Testis (tissue), 5 donors: ENCODE measurements around the gene PRLHR. TPM values are rescaled to one million over a fixed set of nuclear protein-coding genes. Genes with fewer than 3 reads are reported as not detected.
A peak's percentile ranks its signal among the peaks of the same experiment; 100 is the strongest.

Experiments
- DNase-seq: peaks from one replicate; pipeline ENCODE4 v3.0.0-alpha.2; 2019
- H3K27ac ChIP-seq, 2 donors: fragments of 200-600 bp; sonication (generic); one replicate each; pipeline ENCODE4 v1.5.1; 2019
- H3K27me3 ChIP-seq: fragments of 200-600 bp; sonication (generic); one replicate; pipeline ENCODE4 v1.5.1; 2019
- H3K36me3 ChIP-seq: fragments of 200-600 bp; sonication (generic); one replicate; pipeline ENCODE4 v1.5.1; 2017; ENCODE audit warnings: low read depth; ENCODE audit errors: missing control alignments
- H3K4me1 ChIP-seq: fragments of 200-600 bp; sonication (generic); one replicate; pipeline ENCODE4 v1.5.1; 2019
- H3K4me3 ChIP-seq, 2 donors: fragments of 200-600 bp; sonication (generic); one replicate each; pipeline ENCODE4 v1.5.1; 2017 to 2019
- H3K9me3 ChIP-seq: fragments of 200-600 bp; sonication (generic); one replicate; pipeline ENCODE4 v1.5.1; 2017
- CTCF ChIP-seq, 3 experiments: fragments of 450-650 bp in 2 of 3; fragments of 200-600 bp in 1 of 3; sonication (generic) in 1 of 3; IDR thresholded peaks; one replicate each; pipeline ENCODE4 v1.5.1; 2016 to 2019; ENCODE audit warnings: antibody characterized with exemption in 3 of 3, mild to moderate bottlenecking in 2 of 3, moderate library complexity in 1 of 3
- POLR2A ChIP-seq: fragments of 450-650 bp; IDR thresholded peaks from one replicate; pipeline ENCODE4 v1.6.1; 2017; ENCODE audit warnings: antibody characterized with exemption, mild to moderate bottlenecking, moderate library complexity
- WGBS, 2 donors: methylation state at CpG; one replicate each; pipeline ENCODE4 v1.1.5; 2018; 5-methylcytosine and 5-hydroxymethylcytosine counted together
- intact Hi-C: fragments of 100-400 bp; cut with DNase I; formaldehyde crosslinking; loops from one replicate; pipeline ENCODE4 v1.15.1; 2023; ENCODE audit warnings: low total_unique reads
- long read RNA-seq, 2 donors: transcript quantifications; one replicate each; lab custom pipeline, GENCODE V29; 2026
- polyA plus RNA-seq: library from polyadenylated mRNA; stranded (reverse); fragments of 350-450 nt; fragmentation: Illumina TruSeq; extraction: RNeasy Lipid Tissue Mini Kit (QIAGEN cat#74804); gene quantifications from one replicate; pipeline ENCODE4 v1.2.3, GENCODE V29; 2014; ENCODE audit warnings: low read depth, low replicate concordance; ENCODE audit not compliant: insufficient read depth
- total RNA-seq, 2 donors: library from RNA; depleted of rRNA; stranded (reverse); fragments of >200 nt; gene quantifications; one replicate each; pipeline ENCODE4 v1.2.3, GENCODE V29; 2016

The PRLHR gene
- total RNA-seq (under 1 TPM; 0.12 to 0.79 TPM), polyA plus RNA-seq (not detected)
- long read RNA-seq, donor 1 = 0 reads
- long read RNA-seq, donor 2 = 0 reads

GRCh38 chr10:118595598-118596425, at the start of gene PRLHR:
PRLHR (minus strand) TSS chr10:118595648; CDS start chr10:118595244, 404 bp downstream.
- WGBS, 2 donors = 3 to 4% methylated on average over 33 to 52 of the region's 52 CpGs
- TF ChIP-seq POLR2A = no peak
- TF ChIP-seq CTCF (IDR thresholded peaks at IDR 0.05) = no peak
- Histone ChIP-seq H3K36me3 (no peaks in the 10 kb centered on the region), H3K27ac (no peak within 1 kb of the TSS), H3K4me1 (no peaks in the 10 kb centered on the region), H3K27me3 (no peaks in the 10 kb centered on the region), H3K9me3 (no peaks in the 10 kb centered on the region), H3K4me3 (peak within 1 kb of the TSS in 1 of 2 donors; percentile 5)
- peak; percentile 34 for DNase-seq
- intact Hi-C loops = no loop called here

GRCh38 chr10:118642228-118642627, 46.8 kb upstream of the PRLHR start:
- Histone ChIP-seq H3K36me3 (no peaks in the 10 kb centered on the region), H3K4me3 (no peak overlapping the region), H3K27ac (no peak overlapping the region), H3K4me1 (no peaks in the 10 kb centered on the region), H3K27me3 (no peaks in the 10 kb centered on the region), H3K9me3 (no peaks in the 10 kb centered on the region)
- intact Hi-C loops = no loop called here
- 81 to 85% methylated on average over 2 of the region's 2 CpGs for WGBS, 2 donors
- TF ChIP-seq CTCF (IDR thresholded peaks at IDR 0.05) (no peak), POLR2A (no peak)
- DNase-seq = no peak

DNA sequence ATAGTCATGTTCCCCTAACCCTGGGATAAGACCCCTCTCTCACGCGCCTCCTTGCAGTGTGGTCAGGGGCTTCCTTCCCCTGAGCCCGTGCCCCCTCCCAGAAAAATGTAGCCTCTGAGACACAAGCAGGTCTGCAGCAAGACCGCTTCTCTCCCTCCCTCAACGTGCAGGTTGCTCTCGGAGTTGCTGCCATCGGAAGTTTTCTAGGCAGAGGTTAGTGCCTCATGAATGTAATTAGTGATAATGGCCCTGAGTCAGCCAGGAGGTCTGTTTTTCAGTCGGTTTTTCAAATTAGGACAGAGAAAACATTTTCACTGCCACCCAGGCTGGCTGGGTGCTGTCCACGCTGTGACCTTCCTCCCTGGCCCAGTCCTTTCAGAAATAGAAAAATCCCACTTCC, 43.2 kb upstream of the PRLHR start:
- Histone ChIP-seq H3K36me3 (no peaks in the 10 kb centered on the region), H3K4me3 (no peak overlapping the region), H3K4me1 (no peaks in the 10 kb centered on the region), H3K27ac (no peak overlapping the region), H3K9me3 (no peaks in the 10 kb centered on the region), H3K27me3 (no peaks in the 10 kb centered on the region)
- intact Hi-C loops = no loop called here
- 75 to 80% methylated on average over 9 of the region's 9 CpGs for WGBS, 2 donors
- DNase-seq = no peak
- TF ChIP-seq POLR2A = no peak
- TF ChIP-seq CTCF (IDR thresholded peaks at IDR 0.05) = no peak

- H3K36me3 ChIP-seq = no peaks in the 10 kb centered on the region
- 66 to 78% methylated on average over 4 of the region's 4 CpGs for WGBS, 2 donors
- H3K9me3 ChIP-seq = no peaks in the 10 kb centered on the region
- DNase-seq = no peak
- intact Hi-C loops = no loop called here
- no peak overlapping the region for H3K27ac ChIP-seq
- TF ChIP-seq POLR2A (no peak), CTCF (IDR thresholded peaks at IDR 0.05) (no peak)
- no peaks in the 10 kb centered on the region for H3K4me1 ChIP-seq
- H3K27me3 ChIP-seq = no peaks in the 10 kb centered on the region
- H3K4me3 ChIP-seq = no peak overlapping the region
Measured at GRCh38 chr10:118635674-118636402, 40.4 kb upstream of the PRLHR start.
